GM23338 (cell line): Measurements from ENCODE around the gene NSUN3. TPM values are rescaled to one million over a fixed set of nuclear protein-coding genes. Genes with fewer than 3 reads are reported as not detected.

ENCODE experiments used
- ATAC-seq: fragments of 200-7000 bp; cut with Tn5 transposase; 3 replicates; pipeline ENCODE4 v1.9.1; 2020
- DNase-seq: peaks from one replicate; pipeline ENCODE4 v3.0.0-alpha.2; 2015; ENCODE audit warnings: low spot score
- H2AFZ ChIP-seq: fragments of 200-600 bp; sonication (generic); 2 replicates; pipeline ENCODE4 v1.8.0; 2016; ENCODE audit warnings: antibody characterized with exemption, mild to moderate bottlenecking, moderate library complexity
- H3F3A ChIP-seq: fragments of 200-600 bp; sonication (generic); replicated peaks from 2 replicates; pipeline ENCODE4 v1.8.0; 2017; ENCODE audit warnings: antibody characterized with exemption, mixed run types, low read depth
- H3K27ac ChIP-seq: fragments of 200-600 bp; sonication (generic); 2 replicates; pipeline ENCODE4 v1.6.1; 2016; ENCODE audit warnings: low read depth
- H3K27me3 ChIP-seq: fragments of 200-600 bp; sonication (generic); 2 replicates; pipeline ENCODE4 v1.8.0; 2016; ENCODE audit warnings: mild to moderate bottlenecking, mixed run types, moderate library complexity; ENCODE audit not compliant: insufficient read depth
- H3K36me3 ChIP-seq: fragments of 200-600 bp; sonication (generic); 2 replicates; pipeline ENCODE4 v1.8.0; 2016; ENCODE audit warnings: mild to moderate bottlenecking; ENCODE audit not compliant: insufficient read depth
- H3K4me1 ChIP-seq: fragments of 200-600 bp; sonication (generic); 2 replicates; pipeline ENCODE4 v1.8.0; 2016; ENCODE audit warnings: mild to moderate bottlenecking, moderate library complexity; ENCODE audit not compliant: insufficient read depth
- H3K4me2 ChIP-seq: fragments of 200-600 bp; sonication (generic); 2 replicates; pipeline ENCODE4 v1.7.1; 2017; ENCODE audit warnings: mixed run types
- H3K4me3 ChIP-seq: fragments of 200-600 bp; sonication (generic); 2 replicates; pipeline ENCODE4 v1.6.1; 2016; ENCODE audit warnings: mixed run types
- H3K79me2 ChIP-seq: fragments of 200-600 bp; sonication (generic); replicated peaks from 2 replicates; pipeline ENCODE4 v1.8.0; 2017; ENCODE audit warnings: mild to moderate bottlenecking; ENCODE audit not compliant: insufficient read depth
- H3K9me2 ChIP-seq: fragments of 200-600 bp; sonication (generic); 2 replicates; pipeline ENCODE4 v1.8.0; 2017; ENCODE audit not compliant: insufficient read depth
- H4K20me1 ChIP-seq: fragments of 200-600 bp; sonication (generic); replicated peaks from 2 replicates; pipeline ENCODE4 v1.8.0; 2017; ENCODE audit warnings: mild to moderate bottlenecking; ENCODE audit not compliant: insufficient read depth
- H3K27ac Mint-ChIP-seq: 2 replicates; pipeline ENCODE4 v1.8.0; 2020; ENCODE audit warnings: inconsistent platforms, mild to moderate bottlenecking, moderate library complexity, mixed read lengths
- H3K27me3 Mint-ChIP-seq: 3 replicates; pipeline ENCODE4 v1.8.0; 2022; ENCODE audit warnings: low read depth, mild to moderate bottlenecking, moderate library complexity, mixed read lengths, inconsistent platforms; ENCODE audit not compliant: insufficient read depth, poor library complexity
- H3K36me3 Mint-ChIP-seq: 3 replicates; pipeline ENCODE4 v1.8.0; 2021; ENCODE audit warnings: low read depth, mild to moderate bottlenecking, inconsistent platforms, moderate library complexity, mixed read lengths
- H3K4me1 Mint-ChIP-seq: 3 replicates; pipeline ENCODE4 v1.8.0; 2020; ENCODE audit warnings: mild to moderate bottlenecking, inconsistent platforms, mixed read lengths
- H3K4me3 Mint-ChIP-seq: 3 replicates; pipeline ENCODE4 v1.8.0; 2021; ENCODE audit warnings: moderate library complexity, mild to moderate bottlenecking, inconsistent platforms, mixed read lengths
- H3K9me3 Mint-ChIP-seq: 3 replicates; pipeline ENCODE4 v1.8.0; 2020; ENCODE audit warnings: moderate library complexity, mild to moderate bottlenecking, inconsistent platforms, mixed read lengths
- CREB1 ChIP-seq: fragments of 250-450 bp; sonication (Bioruptor Pico); IDR thresholded peaks from 2 replicates; pipeline ENCODE4 v1.5.0; 2020; ENCODE audit warnings: low read depth, mild to moderate bottlenecking, moderate library complexity
- CTCF ChIP-seq, 2 experiments: fragments of 200-600 bp in 1 of 2; sonication (generic) in 1 of 2; conservative IDR thresholded peaks; 2 replicates each; pipeline versions ENCODE4 v1.5.1 to v1.6.1; 2016 to 2017; ENCODE audit warnings: antibody characterized with exemption in 2 of 2, low read depth in 2 of 2, mild to moderate bottlenecking in 2 of 2, moderate library complexity in 1 of 2
- ETS1 ChIP-seq: IDR thresholded peaks from 2 replicates; pipeline ENCODE4 v1.6.1; 2016; ENCODE audit warnings: antibody characterized with exemption
- EZH2phosphoT487 ChIP-seq: fragments of 200-600 bp; sonication (generic); IDR thresholded peaks from one replicate; pipeline ENCODE4 v1.8.1; 2018; ENCODE audit warnings: antibody characterized with exemption; ENCODE audit not compliant: unreplicated experiment
- POLR2AphosphoS5 ChIP-seq: IDR thresholded peaks from 2 replicates; pipeline ENCODE4 v1.6.1; 2016; ENCODE audit warnings: antibody characterized with exemption, low read depth
- REST ChIP-seq: IDR thresholded peaks from one replicate; pipeline ENCODE4 v1.6.1; 2018; ENCODE audit warnings: antibody characterized with exemption; ENCODE audit not compliant: unreplicated experiment
- STAT1 ChIP-seq: IDR thresholded peaks from one replicate; pipeline ENCODE4 v1.6.1; 2016; ENCODE audit warnings: antibody characterized with exemption; ENCODE audit not compliant: unreplicated experiment
- ZNF114 ChIP-seq: fragments of 250-450 bp; sonication (Bioruptor Pico); IDR thresholded peaks from 2 replicates; pipeline ENCODE4 v1.5.0; 2020; ENCODE audit warnings: mild to moderate bottlenecking, moderate library complexity
- ZNF331 ChIP-seq: fragments of 250-450 bp; sonication (Bioruptor Pico); IDR thresholded peaks from 2 replicates; pipeline ENCODE4 v1.5.0; 2020; ENCODE audit warnings: low read depth, mild to moderate bottlenecking, moderate library complexity
- ZNF462 ChIP-seq: fragments of 250-450 bp; sonication (Bioruptor Pico); IDR thresholded peaks from 2 replicates; pipeline ENCODE4 v1.5.0; 2020; ENCODE audit warnings: mild to moderate bottlenecking, moderate library complexity
- polyA plus RNA-seq: library from polyadenylated mRNA; unstranded; fragments of >200 nt; fragmentation: Nextera tagmentation; extraction: Ambion mirVana; gene quantifications from 2 replicates; pipeline ENCODE4 v1.2.1, GENCODE V29; 2016
- total RNA-seq: library from RNA; depleted of rRNA; stranded (reverse); fragments of >200 nt; shearing (Covaris generic); gene quantifications from 2 replicates; pipeline ENCODE4 v1.2.3, GENCODE V29; 2014

NSUN3 gene
- total and polyA plus RNA-seq, 2 experiments from 2014 or later = 5.4 to 10.6 TPM

- no peak for TF ChIP-seq POLR2AphosphoS5
- no peak for TF ChIP-seq ZNF331 (CRISPR knock-in tag)
- TF ChIP-seq STAT1 = no peak
- TF ChIP-seq EZH2phosphoT487 = no peak
- no peak for TF ChIP-seq CTCF (conservative IDR thresholded peaks at IDR 0.05; ENCODE audit: low read depth in 2 of 2)
- no peak for TF ChIP-seq ZNF114 (CRISPR knock-in tag)
- TF ChIP-seq REST = no peak
- no peak for TF ChIP-seq ZNF462 (CRISPR knock-in tag)
- no peak for TF ChIP-seq ETS1
- TF ChIP-seq CREB1 (CRISPR knock-in tag) = no peak
- DNase-seq (no peak), ATAC-seq (no peak)
- H3K4me1 ChIP-seq = no peaks in the 10 kb centered on the region
- no peak overlapping the region for H2AFZ ChIP-seq
- H3F3A ChIP-seq = no peaks in the 10 kb centered on the region
- H3K79me2 ChIP-seq = peaks cover 10% of the 10 kb centered on the region; the same call in 1 of the 2 replicates
- H3K27me3 ChIP-seq = no peaks in the 10 kb centered on the region
- H3K4me2 ChIP-seq = peak overlapping the region; percentile 84; the same call in 1 of the 2 replicates
- H3K27ac Mint-ChIP-seq = no peak overlapping the region
- H3K9me3 Mint-ChIP-seq = no peaks in the 10 kb centered on the region; the same call in 2 of the 3 replicates
- no peaks in the 10 kb centered on the region for H4K20me1 ChIP-seq
- H3K36me3 Mint-ChIP-seq = peaks cover 8% of the 10 kb centered on the region
- H3K36me3 ChIP-seq = no peaks in the 10 kb centered on the region
- peaks cover 2% of the 10 kb centered on the region; the same call in 1 of the 3 replicates for H3K4me1 Mint-ChIP-seq
- H3K4me3 ChIP-seq = no peak overlapping the region
- H3K9me2 ChIP-seq = no peaks in the 10 kb centered on the region
- H3K27ac ChIP-seq = no peak overlapping the region
- H3K27me3 Mint-ChIP-seq = peaks cover 6% of the 10 kb centered on the region
- H3K4me3 Mint-ChIP-seq = peak overlapping the region; percentile 98
Measured at GRCh38 chr3:94064243-94064860, 1.5 kb downstream of the NSUN3 start.
